BLaER1 treated with 17β-estradiol and CSF1 and Interleukin-3, amounts not matched to agents 10 nM and 100 nM (cell line): ENCODE results near the gene CCR5.

Experiments
- H3K27ac ChIP-seq, 11 experiments: shearing (Covaris generic); formaldehyde crosslinking; 2 replicates each; pipeline ENCODE4 v1.8.1; 2022
- H3K27me3 ChIP-seq, 11 experiments: shearing (Covaris generic); formaldehyde crosslinking; 2 replicates each; pipeline ENCODE4 v1.8.1; 2022
- H3K36me3 ChIP-seq, 11 experiments: shearing (Covaris generic); formaldehyde crosslinking; 2 replicates each; pipeline ENCODE4 v1.8.1; 2022
- H3K4me1 ChIP-seq, 10 experiments: shearing (Covaris generic); formaldehyde crosslinking; 2 replicates each; pipeline ENCODE4 v1.8.1; 2022
- H3K4me2 ChIP-seq, 11 experiments: shearing (Covaris generic); formaldehyde crosslinking; 2 replicates each; pipeline ENCODE4 v1.8.1; 2022
- H3K4me3 ChIP-seq, 10 experiments: shearing (Covaris generic); formaldehyde crosslinking; 2 replicates each; pipeline ENCODE4 v1.8.1; 2022
- H3K9ac ChIP-seq, 11 experiments: shearing (Covaris generic); formaldehyde crosslinking; 2 replicates each; pipeline ENCODE4 v1.8.1; 2022
- H3K9me3 ChIP-seq, 11 experiments: shearing (Covaris generic); formaldehyde crosslinking; replicated peaks in 1 of 11; 2 replicates each; pipeline ENCODE4 v1.8.1; 2022
- H4K20me1 ChIP-seq, 11 experiments: shearing (Covaris generic); formaldehyde crosslinking; 2 replicates each; pipeline ENCODE4 v1.8.1; 2022
- Cebpa-rat ChIP-seq, 11 experiments: shearing (Covaris generic); IDR thresholded peaks; 2 replicates each; pipeline ENCODE4 v1.8.1; 2022

The CCR5 gene

GRCh38 chr3:46337911-46338310 lies 32.8 kb upstream of the CCR5 start:
- H3K27ac ChIP-seq, result no peak overlapping the region
- peaks cover 34 to 70% (median 46%) of the 10 kb centered on the region in 11 experiments for H3K9me3 ChIP-seq
- no peaks in the 10 kb centered on the region for H4K20me1 ChIP-seq
- no peak overlapping the region for H3K4me2 ChIP-seq
- no peaks in the 10 kb centered on the region for H3K27me3 ChIP-seq
- H3K4me3 ChIP-seq, result no peak overlapping the region
- peaks cover 0 to 14% (median 8%) of the 10 kb centered on the region in 11 experiments; a peak in 6 of 22 replicates for H3K36me3 ChIP-seq
- no peak overlapping the region for H3K9ac ChIP-seq
- TF ChIP-seq Cebpa-rat (IDR thresholded peaks at IDR 0.05), result no peak
- peaks cover 0 to 18% (median 0%) of the 10 kb centered on the region in 10 experiments; a peak in 4 of 20 replicates for H3K4me1 ChIP-seq

GRCh38 chr3:46338840-46339239 lies 31.9 kb upstream of the CCR5 start:
- Histone ChIP-seq H3K9me3 (peaks cover 34 to 66% (median 46%) of the 10 kb centered on the region in 11 experiments), H3K4me1 (peaks cover 0 to 12% (median 0%) of the 10 kb centered on the region in 10 experiments; a peak in 3 of 20 replicates), H4K20me1 (no peaks in the 10 kb centered on the region), H3K4me3 (peak overlapping the region in 5 of 10 experiments; percentile 2 to 28 (median 8); a peak in 2 of 20 replicates), H3K4me2 (no peak overlapping the region), H3K27ac (no peak overlapping the region), H3K27me3 (no peaks in the 10 kb centered on the region), H3K9ac (no peak overlapping the region), H3K36me3 (peaks cover 0 to 14% (median 8%) of the 10 kb centered on the region in 11 experiments; a peak in 6 of 22 replicates)
- TF ChIP-seq Cebpa-rat (IDR thresholded peaks at IDR 0.05), result no peak

GRCh38 chr3:46344476-46344875 lies 26.3 kb upstream of the CCR5 start:
- TF ChIP-seq Cebpa-rat (IDR thresholded peaks at IDR 0.05), result no peak

GRCh38 chr3:46348823-46349482 lies 21.8 kb upstream of the CCR5 start:
- Histone ChIP-seq H3K9ac (peak overlapping the region in 6 of 11 experiments; percentile 19 to 53 (median 45); a peak in 10 of 22 replicates), H4K20me1 (no peaks in the 10 kb centered on the region), H3K9me3 (peaks cover 16 to 30% (median 22%) of the 10 kb centered on the region in 11 experiments), H3K4me2 (peak overlapping the region; percentile 73 to 92 (median 86)), H3K27ac (peak overlapping the region in 10 of 11 experiments; percentile 26 to 72 (median 65); a peak in 18 of 22 replicates), H3K36me3 (no peaks in the 10 kb centered on the region), H3K4me3 (peak overlapping the region in 5 of 10 experiments; percentile 1 to 37 (median 22); a peak in 1 of 20 replicates), H3K4me1 (peaks cover 36 to 60% (median 48%) of the 10 kb centered on the region in 10 experiments), H3K27me3 (no peaks in the 10 kb centered on the region)
- no peak for TF ChIP-seq Cebpa-rat (IDR thresholded peaks at IDR 0.05)

More at GRCh38 chr3:46344476-46344875, 26.3 kb upstream of the CCR5 start:
- H3K36me3 ChIP-seq, result peaks cover 0 to 8% (median 0%) of the 10 kb centered on the region in 11 experiments; a peak in 1 of 22 replicates
- H3K4me1 ChIP-seq, result peaks cover 10 to 16% (median 11%) of the 10 kb centered on the region in 10 experiments
- H3K4me3 ChIP-seq, result no peak overlapping the region
- no peaks in the 10 kb centered on the region for H4K20me1 ChIP-seq
- no peak overlapping the region for H3K4me2 ChIP-seq
- no peaks in the 10 kb centered on the region for H3K27me3 ChIP-seq
- no peak overlapping the region for H3K9ac ChIP-seq
- no peak overlapping the region for H3K27ac ChIP-seq
- peaks cover 26 to 46% (median 37%) of the 10 kb centered on the region in 11 experiments for H3K9me3 ChIP-seq

GRCh38 chr3:46349484-46350261 lies 21.1 kb upstream of the CCR5 start:
- peak overlapping the region; percentile 26 to 72 (median 62); a peak in 21 of 22 replicates for H3K27ac ChIP-seq
- peak in 2 of 11 experiments; percentile 20 to 23; a peak in 1 of 22 replicates for TF ChIP-seq Cebpa-rat (IDR thresholded peaks at IDR 0.05)
- no peaks in the 10 kb centered on the region for H3K27me3 ChIP-seq
- H3K36me3 ChIP-seq, result no peaks in the 10 kb centered on the region
- H4K20me1 ChIP-seq, result no peaks in the 10 kb centered on the region
- H3K4me3 ChIP-seq, result peak overlapping the region in 6 of 10 experiments; percentile 10 to 37 (median 26); a peak in 8 of 20 replicates
- peaks cover 14 to 24% (median 20%) of the 10 kb centered on the region in 11 experiments for H3K9me3 ChIP-seq
- peak overlapping the region in 7 of 11 experiments; percentile 19 to 53 (median 46); a peak in 12 of 22 replicates for H3K9ac ChIP-seq
- H3K4me2 ChIP-seq, result peak overlapping the region; percentile 73 to 92 (median 86)
- peaks cover 41 to 68% (median 54%) of the 10 kb centered on the region in 10 experiments for H3K4me1 ChIP-seq

GRCh38 chr3:46350262-46350565 lies 20.5 kb upstream of the CCR5 start:
- no peaks in the 10 kb centered on the region for H3K36me3 ChIP-seq
- no peaks in the 10 kb centered on the region for H4K20me1 ChIP-seq
- H3K4me3 ChIP-seq, result peak overlapping the region in 6 of 10 experiments; percentile 5 to 36 (median 17); a peak in 7 of 20 replicates
- H3K4me2 ChIP-seq, result peak overlapping the region; percentile 73 to 92 (median 86)
- TF ChIP-seq Cebpa-rat (IDR thresholded peaks at IDR 0.05), result no peak
- H3K9ac ChIP-seq, result peak overlapping the region in 7 of 11 experiments; percentile 19 to 53 (median 46); a peak in 10 of 22 replicates
- peaks cover 41 to 73% (median 56%) of the 10 kb centered on the region in 10 experiments for H3K4me1 ChIP-seq
- no peaks in the 10 kb centered on the region for H3K27me3 ChIP-seq
- H3K9me3 ChIP-seq, result peaks cover 11 to 22% (median 18%) of the 10 kb centered on the region in 11 experiments
- H3K27ac ChIP-seq, result peak overlapping the region; percentile 26 to 72 (median 62); a peak in 21 of 22 replicates

GRCh38 chr3:46351646-46352045 lies 19.1 kb upstream of the CCR5 start:
- no peaks in the 10 kb centered on the region for H3K27me3 ChIP-seq
- H3K9ac ChIP-seq, result no peak overlapping the region
- peak overlapping the region; percentile 73 to 92 (median 86); a peak in 21 of 22 replicates for H3K4me2 ChIP-seq
- peaks cover 10 to 16% (median 12%) of the 10 kb centered on the region in 11 experiments for H3K9me3 ChIP-seq
- H3K36me3 ChIP-seq, result no peaks in the 10 kb centered on the region
- no peak overlapping the region for H3K27ac ChIP-seq
- no peak for TF ChIP-seq Cebpa-rat (IDR thresholded peaks at IDR 0.05)
- H3K4me1 ChIP-seq, result peaks cover 41 to 87% (median 57%) of the 10 kb centered on the region in 10 experiments
- no peak overlapping the region for H3K4me3 ChIP-seq
- H4K20me1 ChIP-seq, result no peaks in the 10 kb centered on the region

- H3K27me3 ChIP-seq, result no peaks in the 10 kb centered on the region
- H3K36me3 ChIP-seq, result peaks cover 0 to 6% (median 0%) of the 10 kb centered on the region in 11 experiments; a peak in 4 of 22 replicates
- H3K27ac ChIP-seq, result no peak overlapping the region
- no peak overlapping the region for H3K4me3 ChIP-seq
- peak overlapping the region in 6 of 11 experiments; percentile 5 to 92 (median 78); a peak in 7 of 22 replicates for H3K4me2 ChIP-seq
- H4K20me1 ChIP-seq, result no peaks in the 10 kb centered on the region
- no peak overlapping the region for H3K9ac ChIP-seq
- peaks cover 0 to 2% (median 0%) of the 10 kb centered on the region in 11 experiments; a peak in 4 of 22 replicates for H3K9me3 ChIP-seq
- peaks cover 41 to 95% (median 57%) of the 10 kb centered on the region in 10 experiments for H3K4me1 ChIP-seq
- no peak for TF ChIP-seq Cebpa-rat (IDR thresholded peaks at IDR 0.05)
Measured at GRCh38 chr3:46353090-46353489, 17.7 kb upstream of the CCR5 start.
